ENCODE data around the gene AFTPH. TPM values are rescaled to one million over a fixed set of nuclear protein-coding genes. Genes with fewer than 3 reads are reported as not detected.
"Not testable (repeated sequence)": the region's sequence is repeated elsewhere in the genome, so short reads cannot be mapped to it uniquely, and the experiment has no call there.

AFTPH gene
- polyA plus RNA-seq, 6 donors from 2014 or later: 48.2 to 77.9 (median 57.2) TPM

GRCh38 chr2:64506686-64507085, 17.4 kb upstream of the AFTPH start:
- ATAC-seq (ENCODE audit: low read depth in 2 of 2) (no peak), DNase-seq (no peak)
- Mint-ChIP-seq H3K9me3 (no peaks in the 10 kb centered on the region), H3K4me3 (no peak overlapping the region), H3K36me3 (no peaks in the 10 kb centered on the region), H3K27ac (no peak overlapping the region), H3K27me3 (peaks cover 0 to 17% (median 0%) of the 10 kb centered on the region in 3 donors), H3K4me1 (no peaks in the 10 kb centered on the region)

DNA sequence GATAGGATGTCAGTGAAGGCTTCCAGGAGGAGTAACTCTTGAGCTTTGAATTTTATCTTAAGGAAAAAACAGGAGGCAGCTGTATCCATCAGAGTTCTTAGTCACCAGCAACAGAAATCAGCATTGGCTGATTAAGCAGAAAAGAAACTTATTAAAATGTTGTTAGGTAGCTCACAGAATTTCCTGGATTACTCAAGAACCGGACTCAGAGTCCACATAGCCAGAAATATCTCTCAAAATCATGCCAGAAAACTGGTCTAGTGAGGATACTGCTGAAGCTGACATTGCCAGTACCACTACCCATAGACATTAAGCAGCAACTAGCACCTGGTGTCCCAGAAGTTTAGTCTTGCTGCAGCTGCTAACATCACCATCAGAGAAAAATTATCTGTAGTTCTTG, 10.1 kb upstream of the AFTPH start:
- Mint-ChIP-seq H3K27me3 (peaks cover 0 to 7% (median 5%) of the 10 kb centered on the region in 3 donors), H3K4me3 (no peak overlapping the region), H3K4me1 (no peaks in the 10 kb centered on the region), H3K36me3 (no peaks in the 10 kb centered on the region), H3K9me3 (no peaks in the 10 kb centered on the region), H3K27ac (no peak overlapping the region)
- DNase-seq (no peak), ATAC-seq (ENCODE audit: low read depth in 2 of 2) (no peak)

DNA sequence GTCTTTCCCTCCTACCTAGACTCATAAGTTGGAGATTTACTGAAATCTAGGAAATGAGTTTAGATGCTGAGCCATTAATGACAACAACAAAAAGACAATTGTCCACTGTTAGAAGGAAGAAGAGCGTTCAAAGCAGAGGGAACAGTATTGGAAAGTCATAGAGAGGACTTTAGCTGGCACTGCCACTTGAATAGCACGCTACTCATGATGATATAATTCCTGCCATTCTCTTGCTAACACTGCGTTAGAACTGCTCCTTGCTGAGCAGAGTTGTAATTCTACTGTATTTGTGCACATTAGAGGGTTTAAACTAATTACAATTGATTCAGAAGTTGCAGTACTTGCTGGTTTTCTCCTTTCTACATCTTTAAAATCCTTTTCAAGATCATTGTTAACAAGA, 9.0 kb upstream of the AFTPH start:
- no peak overlapping the region for H3K27ac Mint-ChIP-seq
- no peak overlapping the region for H3K4me3 Mint-ChIP-seq
- DNase-seq (no peak), ATAC-seq (ENCODE audit: low read depth in 2 of 2) (no peak)
- H3K9me3 Mint-ChIP-seq: no peaks in the 10 kb centered on the region
- H3K36me3 Mint-ChIP-seq: no peaks in the 10 kb centered on the region
- H3K27me3 Mint-ChIP-seq: peaks cover 0 to 7% (median 5%) of the 10 kb centered on the region in 3 donors
- H3K4me1 Mint-ChIP-seq: no peaks in the 10 kb centered on the region

DNA sequence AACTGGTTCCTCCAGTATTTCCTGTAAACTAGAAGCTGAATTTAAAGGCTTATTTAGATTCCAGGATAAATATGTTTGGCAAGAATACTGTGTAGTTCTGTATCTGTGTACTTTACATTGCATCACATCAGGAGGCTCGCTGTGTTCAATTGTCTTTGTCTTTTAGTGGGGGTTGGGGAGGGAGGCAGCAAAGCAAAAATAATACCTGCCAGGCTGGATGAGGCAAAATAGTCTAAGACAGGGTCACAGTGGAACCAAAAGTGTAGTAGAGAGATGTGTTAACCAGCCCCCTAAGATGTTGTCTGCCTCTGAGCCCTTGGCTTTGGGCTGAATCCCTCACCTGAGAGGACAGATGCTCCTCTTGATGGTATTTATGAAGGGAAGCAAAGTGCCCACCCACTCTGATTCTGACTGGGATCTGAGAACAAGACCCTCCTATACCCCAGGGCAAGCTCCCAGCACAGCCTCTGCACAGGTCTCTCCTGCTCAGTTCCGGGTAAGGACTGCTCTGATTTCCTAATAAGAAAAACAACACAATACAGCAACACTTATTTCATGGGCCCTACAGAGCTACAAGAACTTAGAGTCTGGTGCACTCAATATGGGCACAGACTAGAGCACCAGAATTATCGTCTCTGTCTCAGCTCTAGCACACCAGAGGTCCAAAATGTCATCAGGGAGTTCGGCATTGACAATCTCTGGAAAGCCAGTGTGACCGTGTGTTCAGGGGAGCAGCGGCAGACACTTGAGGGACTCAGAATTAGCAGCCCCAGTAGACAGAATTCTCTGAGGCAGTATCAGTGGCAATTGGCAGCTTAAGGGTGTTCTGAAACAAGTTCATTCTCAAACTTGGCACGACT, 7.2 kb upstream of the AFTPH start:
- H3K27me3 Mint-ChIP-seq: peaks cover 0 to 7% (median 5%) of the 10 kb centered on the region in 3 donors
- no peak overlapping the region for H3K27ac Mint-ChIP-seq
- no peaks in the 10 kb centered on the region for H3K9me3 Mint-ChIP-seq

DNA sequence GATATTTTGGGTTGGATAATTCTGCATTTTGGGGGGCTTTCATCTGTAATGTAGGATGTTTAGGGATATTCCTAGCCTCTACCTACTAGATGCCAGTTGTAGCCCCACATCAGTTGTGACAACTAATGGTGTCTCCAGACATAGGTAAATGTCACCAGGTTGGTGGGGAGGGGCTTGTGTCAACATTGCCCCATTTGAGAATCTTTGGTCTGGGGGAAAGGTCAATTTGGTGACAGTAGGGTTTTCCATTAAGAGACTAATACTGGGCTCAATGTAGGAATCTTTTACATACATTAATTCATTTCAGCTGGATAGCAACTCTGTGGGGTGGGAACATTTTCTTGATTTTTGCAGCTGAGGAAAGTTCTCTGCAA, 6.6 kb upstream of the AFTPH start:
- H3K27ac Mint-ChIP-seq: no peak overlapping the region
- H3K36me3 Mint-ChIP-seq: no peaks in the 10 kb centered on the region
- DNase-seq: no peak
- no peak overlapping the region for H3K4me3 Mint-ChIP-seq
- H3K4me1 Mint-ChIP-seq: peaks cover 0 to under 1% (median under 1%) of the 10 kb centered on the region in 3 donors
- no peaks in the 10 kb centered on the region for H3K9me3 Mint-ChIP-seq
- ATAC-seq (ENCODE audit: low read depth in 2 of 2): no peak
- peaks cover 0 to 7% (median 5%) of the 10 kb centered on the region in 3 donors for H3K27me3 Mint-ChIP-seq

More for the DNA sequence above, 7.2 kb upstream of the AFTPH start:
- DNase-seq (no peak), ATAC-seq (ENCODE audit: low read depth in 2 of 2) (no peak)
- no peak overlapping the region for H3K4me3 Mint-ChIP-seq
- H3K4me1 Mint-ChIP-seq: no peaks in the 10 kb centered on the region
- no peaks in the 10 kb centered on the region for H3K36me3 Mint-ChIP-seq

- peak; percentile 70 for DNase-seq
- peak overlapping the region; percentile 69 to 100 (median 98) for H3K27ac Mint-ChIP-seq
- ATAC-seq (ENCODE audit: low read depth in 2 of 2): no peak
- H3K4me3 Mint-ChIP-seq: peak overlapping the region; percentile 98 to 100 (median 99)
- peaks cover 9 to 34% (median 23%) of the 10 kb centered on the region in 3 donors for H3K4me1 Mint-ChIP-seq
- H3K27me3 Mint-ChIP-seq: no peaks in the 10 kb centered on the region
- H3K36me3 Mint-ChIP-seq: peaks cover 0 to 7% of the 10 kb centered on the region in 2 donors
- H3K9me3 Mint-ChIP-seq: no peaks in the 10 kb centered on the region
Observed at GRCh38 chr2:64522843-64523428, 1.2 kb upstream of the AFTPH start.

GRCh38 chr2:64524604-64525316, 632 bp downstream of the AFTPH start:
- H3K4me3 Mint-ChIP-seq: peak overlapping the region; percentile 98 to 100 (median 99)
- H3K9me3 Mint-ChIP-seq: no peaks in the 10 kb centered on the region
- peak overlapping the region; percentile 96 to 100 (median 100) for H3K27ac Mint-ChIP-seq
- ATAC-seq (ENCODE audit: low read depth in 2 of 2): peak; percentile 4 to 13
- H3K36me3 Mint-ChIP-seq: peaks cover 0 to 7% of the 10 kb centered on the region in 2 donors
- peaks cover 18 to 48% (median 38%) of the 10 kb centered on the region in 3 donors for H3K4me1 Mint-ChIP-seq
- no peak for DNase-seq
- H3K27me3 Mint-ChIP-seq: no peaks in the 10 kb centered on the region

DNA sequence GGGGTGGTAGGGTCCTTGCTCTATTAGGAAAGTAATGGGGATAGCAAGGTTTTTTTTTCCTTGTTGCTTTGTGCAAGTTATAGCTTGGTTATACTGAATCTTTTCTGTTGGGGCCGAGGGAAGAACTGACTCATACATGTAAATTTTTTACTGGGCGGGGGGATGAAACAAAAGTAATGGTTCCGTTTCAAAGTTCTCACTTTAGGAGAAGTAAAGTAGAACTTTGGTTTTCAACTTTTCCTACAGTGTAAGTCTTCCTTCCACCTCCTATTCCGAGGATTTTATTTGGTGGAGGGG, 1.1 kb downstream of the AFTPH start:
- Mint-ChIP-seq H3K9me3 (no peaks in the 10 kb centered on the region), H3K27ac (peak overlapping the region; percentile 96 to 100 (median 98)), H3K27me3 (no peaks in the 10 kb centered on the region), H3K36me3 (peaks cover 0 to 7% of the 10 kb centered on the region in 2 donors), H3K4me3 (peak overlapping the region; percentile 91 to 99 (median 98)), H3K4me1 (peaks cover 18 to 51% (median 38%) of the 10 kb centered on the region in 3 donors)
- DNase-seq: peak; percentile 56
- ATAC-seq (ENCODE audit: low read depth in 2 of 2): peak in 1 of 2 donors; percentile 8

DNA sequence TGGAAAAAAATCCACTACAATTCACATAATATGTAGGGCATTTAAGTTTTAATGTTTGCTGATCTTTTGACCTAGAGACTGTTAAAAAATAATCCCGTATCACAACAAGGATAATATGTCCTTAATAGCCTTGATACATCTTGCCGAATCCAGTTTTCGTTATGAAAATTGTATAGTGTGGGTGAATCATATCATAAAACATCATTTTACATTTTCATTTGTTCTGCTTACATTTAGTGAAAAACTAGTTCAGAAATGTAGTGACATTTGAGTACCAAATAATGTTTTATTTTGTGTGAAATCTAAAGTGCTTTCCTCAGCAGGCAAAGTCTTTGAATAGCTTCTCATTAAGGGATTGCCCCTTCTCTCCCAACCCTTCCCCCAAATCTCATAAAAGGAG, 1.9 kb downstream of the AFTPH start:
- Mint-ChIP-seq H3K9me3 (no peaks in the 10 kb centered on the region), H3K4me1 (peaks cover 18 to 58% (median 44%) of the 10 kb centered on the region in 3 donors), H3K27ac (peak overlapping the region; percentile 96 to 100 (median 98)), H3K36me3 (peaks cover 0 to 7% of the 10 kb centered on the region in 2 donors), H3K4me3 (peak overlapping the region; percentile 69 to 99 (median 98)), H3K27me3 (no peaks in the 10 kb centered on the region)
- DNase-seq: no peak
- no peak for ATAC-seq (ENCODE audit: low read depth in 2 of 2)

GRCh38 chr2:64530946-64531345, 6.8 kb downstream of the AFTPH start:
- H3K27ac Mint-ChIP-seq: peak overlapping the region in 2 of 6 donors; percentile 3
- not testable (repeated sequence) for ATAC-seq (ENCODE audit: low read depth in 2 of 2); H3K9me3 Mint-ChIP-seq; H3K27me3 Mint-ChIP-seq; H3K36me3 Mint-ChIP-seq; DNase-seq
- peak overlapping the region in 2 of 8 donors; percentile 10 to 61 for H3K4me3 Mint-ChIP-seq
- H3K4me1 Mint-ChIP-seq: peaks cover 33 to 83% (median 62%) of the 10 kb centered on the region in 3 donors

DNA sequence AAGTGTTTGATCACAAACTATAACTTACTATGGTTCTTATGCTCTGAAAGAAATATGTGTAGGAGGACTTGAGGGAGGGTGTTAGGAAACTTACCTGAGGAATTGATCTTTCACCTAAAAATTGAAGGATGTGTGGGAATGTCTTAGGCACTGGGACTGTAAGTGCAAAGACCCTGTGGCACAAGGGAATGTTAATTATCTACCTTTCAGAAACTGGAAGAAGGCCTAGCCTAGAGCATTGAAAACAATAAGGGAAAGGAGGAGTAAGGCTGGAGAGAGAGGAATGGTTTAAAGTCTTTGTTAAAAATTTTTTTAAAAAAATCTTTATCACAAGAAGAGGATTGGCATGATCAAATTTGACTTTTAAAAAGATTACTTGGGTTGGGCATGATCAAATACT, 7.9 kb downstream of the AFTPH start:
- peak overlapping the region in 3 of 8 donors; percentile 10 to 57 (median 48) for H3K4me3 Mint-ChIP-seq
- H3K4me1 Mint-ChIP-seq: peaks cover 35 to 83% (median 57%) of the 10 kb centered on the region in 3 donors
- H3K27me3 Mint-ChIP-seq: no peaks in the 10 kb centered on the region
- no peaks in the 10 kb centered on the region for H3K9me3 Mint-ChIP-seq
- ATAC-seq (ENCODE audit: low read depth in 2 of 2) (no peak), DNase-seq (no peak)
- peak overlapping the region in 3 of 6 donors; percentile 67 to 95 (median 90) for H3K27ac Mint-ChIP-seq
- H3K36me3 Mint-ChIP-seq: peaks cover 0 to 6% of the 10 kb centered on the region in 2 donors

GRCh38 chr2:64533882-64534281, 9.8 kb downstream of the AFTPH start:
- Mint-ChIP-seq H3K4me1 (peaks cover 23 to 75% (median 48%) of the 10 kb centered on the region in 3 donors), H3K36me3 (peaks cover 0 to 6% of the 10 kb centered on the region in 2 donors), H3K9me3 (no peaks in the 10 kb centered on the region), H3K27me3 (no peaks in the 10 kb centered on the region), H3K27ac (peak overlapping the region in 2 of 6 donors; percentile 21 to 48), H3K4me3 (peak overlapping the region in 2 of 8 donors; percentile 22 to 41)
- no peak for ATAC-seq (ENCODE audit: low read depth in 2 of 2)
- no peak for DNase-seq

DNA sequence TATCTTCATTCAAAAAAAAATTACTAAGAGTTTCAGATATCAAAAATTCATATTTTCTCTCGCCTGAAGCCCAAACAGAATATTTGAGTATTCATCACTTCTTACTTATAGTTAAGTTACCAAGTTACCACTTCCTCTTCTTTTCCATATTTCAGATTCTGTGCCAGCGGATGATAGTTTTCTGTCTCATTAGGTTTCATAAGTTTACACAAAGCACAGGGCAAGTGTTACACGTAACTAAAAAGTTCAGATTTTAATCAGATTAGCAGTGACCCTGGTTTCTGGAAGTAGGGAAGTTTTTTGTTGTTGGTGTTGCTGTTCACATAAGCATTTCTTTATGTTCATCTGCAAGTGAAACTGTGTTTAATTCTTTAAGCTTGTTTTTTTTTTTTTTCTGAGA, 10.2 kb downstream of the AFTPH start:
- Mint-ChIP-seq H3K4me3 (peak overlapping the region in 7 of 8 donors; percentile 10 to 66 (median 53)), H3K9me3 (no peaks in the 10 kb centered on the region), H3K4me1 (peaks cover 22 to 75% (median 45%) of the 10 kb centered on the region in 3 donors), H3K27me3 (no peaks in the 10 kb centered on the region), H3K36me3 (peaks cover 0 to 6% of the 10 kb centered on the region in 2 donors), H3K27ac (peak overlapping the region in 3 of 6 donors; percentile 16 to 77 (median 48))
- ATAC-seq (ENCODE audit: low read depth in 2 of 2) (peak; percentile 78 to 89), DNase-seq (peak; percentile 24)
